ENCODE measurements around the gene STT3B. TPM values are rescaled to one million over a fixed set of nuclear protein-coding genes. Genes with fewer than 3 reads are reported as not detected.

STT3B gene
- total RNA-seq, 4 donors from 2014 or later, result 78.1 to 130 (median 94.8) TPM

DNA sequence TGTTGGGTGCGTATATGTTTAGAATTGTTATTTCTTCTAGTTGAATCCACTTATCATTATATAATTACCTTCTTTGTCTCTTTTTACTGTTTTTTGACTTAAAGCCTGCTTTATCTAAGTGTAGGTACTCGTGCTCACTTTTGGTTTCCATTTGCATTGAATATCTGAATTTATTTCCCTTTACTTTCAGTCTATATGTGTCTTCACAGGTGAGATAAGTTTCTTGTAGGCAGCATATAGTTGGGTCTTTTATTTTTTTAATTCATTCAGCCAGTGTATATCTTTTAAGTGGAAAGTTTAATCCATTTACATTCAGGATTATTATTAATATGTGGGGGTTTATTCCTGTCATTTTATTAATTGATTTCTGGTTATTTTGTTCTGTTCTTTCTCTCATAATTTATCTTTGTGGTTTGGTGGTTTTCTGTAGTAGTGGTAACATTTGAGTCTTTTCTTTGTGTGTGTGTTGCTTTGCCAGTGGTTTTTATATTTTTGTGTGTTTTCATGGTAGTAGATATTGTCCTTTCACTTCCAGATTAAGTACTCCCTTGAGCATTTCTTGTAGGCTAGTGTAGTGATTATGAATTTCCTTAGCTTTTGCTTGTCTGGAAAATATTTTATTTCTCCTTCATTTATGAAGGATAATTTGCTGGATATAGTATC lies 27.3 kb downstream of the STT3B start:
- 97 to 98% methylated on average over 2 of the region's 2 CpGs for WGBS, 2 donors
- TF ChIP-seq, protein P1, sequence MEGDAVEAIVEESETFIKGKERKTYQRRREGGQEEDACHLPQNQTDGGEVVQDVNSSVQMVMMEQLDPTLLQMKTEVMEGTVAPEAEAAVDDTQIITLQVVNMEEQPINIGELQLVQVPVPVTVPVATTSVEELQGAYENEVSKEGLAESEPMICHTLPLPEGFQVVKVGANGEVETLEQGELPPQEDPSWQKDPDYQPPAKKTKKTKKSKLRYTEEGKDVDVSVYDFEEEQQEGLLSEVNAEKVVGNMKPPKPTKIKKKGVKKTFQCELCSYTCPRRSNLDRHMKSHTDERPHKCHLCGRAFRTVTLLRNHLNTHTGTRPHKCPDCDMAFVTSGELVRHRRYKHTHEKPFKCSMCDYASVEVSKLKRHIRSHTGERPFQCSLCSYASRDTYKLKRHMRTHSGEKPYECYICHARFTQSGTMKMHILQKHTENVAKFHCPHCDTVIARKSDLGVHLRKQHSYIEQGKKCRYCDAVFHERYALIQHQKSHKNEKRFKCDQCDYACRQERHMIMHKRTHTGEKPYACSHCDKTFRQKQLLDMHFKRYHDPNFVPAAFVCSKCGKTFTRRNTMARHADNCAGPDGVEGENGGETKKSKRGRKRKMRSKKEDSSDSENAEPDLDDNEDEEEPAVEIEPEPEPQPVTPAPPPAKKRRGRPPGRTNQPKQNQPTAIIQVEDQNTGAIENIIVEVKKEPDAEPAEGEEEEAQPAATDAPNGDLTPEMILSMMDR (IDR thresholded peaks at IDR 0.05), result no peak
- TF ChIP-seq POLR2A (IDR thresholded peaks at IDR 0.05), result no peak
- TF ChIP-seq EP300 (IDR thresholded peaks at IDR 0.05), result no peak
- no peaks in the 10 kb centered on the region for H3K36me3 ChIP-seq
- H3K4me1 ChIP-seq, result peaks cover 0 to 21% (median 0%) of the 10 kb centered on the region in 4 donors
- no peaks in the 10 kb centered on the region for H3K27me3 ChIP-seq
- H3K9me3 ChIP-seq, result peaks cover 0 to 20% (median 6%) of the 10 kb centered on the region in 4 donors
- H3K27ac ChIP-seq, result no peak overlapping the region
- no peak overlapping the region for H3K4me3 ChIP-seq
- no peak for DNase-seq (ENCODE audit: low spot score in 2 of 2)

DNA sequence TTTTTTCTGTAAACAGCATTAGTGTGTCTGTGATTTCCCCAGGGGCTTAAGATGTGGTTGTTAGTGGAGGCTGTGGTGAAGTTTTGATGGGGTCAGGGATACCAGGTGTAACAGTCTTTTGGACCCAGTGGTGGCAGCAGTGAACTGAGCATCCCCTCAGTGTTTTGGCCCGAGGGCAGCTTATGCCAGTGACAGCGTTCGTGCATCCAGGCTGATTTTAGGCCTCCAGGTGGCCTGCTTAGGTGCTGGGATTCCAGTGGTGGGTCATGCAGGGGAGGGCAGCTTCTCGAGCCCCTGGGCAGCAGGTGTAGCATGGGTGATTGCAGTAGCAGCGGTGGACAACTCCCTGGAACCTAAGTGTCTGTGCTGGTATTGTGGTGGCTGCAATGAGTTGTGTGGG lies 29.2 kb downstream of the STT3B start:
- no peak for TF ChIP-seq POLR2A (IDR thresholded peaks at IDR 0.05)
- TF ChIP-seq, protein P1 (IDR thresholded peaks at IDR 0.05), result no peak
- no peak for TF ChIP-seq EP300 (IDR thresholded peaks at IDR 0.05)
- Histone ChIP-seq H3K27me3 (no peaks in the 10 kb centered on the region), H3K36me3 (no peaks in the 10 kb centered on the region), H3K4me3 (no peak overlapping the region), H3K9me3 (peaks cover 0 to 20% (median 6%) of the 10 kb centered on the region in 4 donors), H3K27ac (no peak overlapping the region), H3K4me1 (peaks cover 0 to 29% (median 4%) of the 10 kb centered on the region in 4 donors)
- DNase-seq (ENCODE audit: low spot score in 2 of 2), result no peak
- 77 to 89% methylated on average over 5 of the region's 5 CpGs for WGBS, 2 donors

DNA sequence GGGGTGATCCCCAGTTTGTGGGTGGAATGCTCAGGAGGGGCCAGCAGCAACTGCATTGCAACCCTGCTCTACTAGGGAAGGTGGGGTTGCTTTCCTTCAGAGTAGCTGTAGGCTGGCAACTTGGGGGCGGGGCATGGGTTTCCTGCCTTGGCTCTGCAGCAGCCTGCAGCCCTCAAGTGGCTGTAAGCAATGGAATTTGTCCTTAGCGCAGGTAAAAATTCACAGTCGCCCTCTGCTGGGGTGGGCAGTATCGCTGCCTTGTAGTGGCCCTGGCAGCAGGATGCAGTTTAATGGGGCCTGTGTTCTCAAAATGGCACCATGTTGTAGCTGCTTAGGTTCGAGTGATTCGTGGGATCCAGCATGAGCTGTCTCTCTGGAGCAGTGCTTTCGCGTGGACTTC lies 29.8 kb downstream of the STT3B start:
- Histone ChIP-seq H3K4me3 (no peak overlapping the region), H3K36me3 (no peaks in the 10 kb centered on the region), H3K9me3 (peaks cover 0 to 20% (median 6%) of the 10 kb centered on the region in 4 donors), H3K27ac (no peak overlapping the region), H3K4me1 (peaks cover 0 to 35% (median 5%) of the 10 kb centered on the region in 4 donors), H3K27me3 (no peaks in the 10 kb centered on the region)
- no peak for TF ChIP-seq POLR2A (IDR thresholded peaks at IDR 0.05)
- TF ChIP-seq EP300 (IDR thresholded peaks at IDR 0.05), result no peak
- TF ChIP-seq, protein P1 (IDR thresholded peaks at IDR 0.05), result no peak
- DNase-seq (ENCODE audit: low spot score in 2 of 2), result no peak
- WGBS, 2 donors, result 92 to 95% methylated on average over 8 of the region's 8 CpGs

DNA sequence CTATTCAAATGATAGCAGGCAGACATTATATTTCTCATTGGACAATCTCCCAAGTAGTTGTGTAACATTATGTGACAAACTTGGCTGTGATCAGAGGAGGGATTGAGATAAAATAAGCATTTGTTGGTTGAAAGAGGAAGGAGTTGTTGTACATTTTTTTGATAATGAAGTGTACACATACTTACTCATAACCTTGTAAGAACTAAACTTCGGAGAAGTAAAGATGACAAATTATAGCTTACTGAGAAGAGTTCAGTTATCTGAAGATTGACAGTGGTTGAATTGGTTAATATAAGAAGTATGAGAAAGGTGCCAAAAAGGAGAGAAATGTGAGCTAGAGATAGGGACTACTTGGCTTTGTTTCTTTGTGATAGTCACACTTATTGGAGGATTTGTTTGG lies 32.6 kb downstream of the STT3B start:
- Histone ChIP-seq H3K27ac (no peak overlapping the region), H3K36me3 (no peaks in the 10 kb centered on the region), H3K27me3 (no peaks in the 10 kb centered on the region), H3K9me3 (peaks cover 0 to 11% (median 3%) of the 10 kb centered on the region in 4 donors), H3K4me3 (no peak overlapping the region), H3K4me1 (peaks cover 0 to 40% (median 6%) of the 10 kb centered on the region in 4 donors)
- no peak for DNase-seq (ENCODE audit: low spot score in 2 of 2)
- 53 to 59% methylated on average over 1 of the region's 1 CpG for WGBS, 2 donors
- TF ChIP-seq POLR2A (IDR thresholded peaks at IDR 0.05) (no peak), EP300 (IDR thresholded peaks at IDR 0.05) (no peak)
- TF ChIP-seq, protein P1 (IDR thresholded peaks at IDR 0.05), result no peak

DNA sequence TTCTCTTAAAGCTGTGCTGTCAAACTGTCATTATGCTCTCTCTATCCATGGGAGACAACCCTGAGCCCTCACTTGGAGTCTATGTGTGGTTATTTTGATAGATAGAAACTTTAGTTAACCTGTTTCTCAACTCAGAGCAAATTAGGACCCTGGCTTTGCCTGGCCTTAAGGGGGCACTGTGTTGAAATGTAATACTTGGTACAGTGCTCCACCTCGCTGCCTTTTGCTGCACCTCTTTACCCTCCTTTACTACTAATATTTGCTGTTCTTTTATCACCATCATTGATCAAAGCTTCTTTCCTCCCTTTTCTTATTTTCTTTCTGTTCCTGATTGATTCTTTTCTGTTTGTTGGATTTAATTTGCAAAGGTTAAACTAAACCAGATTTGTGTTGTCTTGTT lies 34.3 kb downstream of the STT3B start:
- no peak overlapping the region for H3K4me3 ChIP-seq
- peaks cover 0 to 42% (median 6%) of the 10 kb centered on the region in 4 donors for H3K4me1 ChIP-seq
- no peaks in the 10 kb centered on the region for H3K9me3 ChIP-seq
- no peaks in the 10 kb centered on the region for H3K36me3 ChIP-seq
- TF ChIP-seq POLR2A (IDR thresholded peaks at IDR 0.05) (no peak), EP300 (IDR thresholded peaks at IDR 0.05) (no peak)
- TF ChIP-seq, protein P1 (IDR thresholded peaks at IDR 0.05), result no peak
- no peaks in the 10 kb centered on the region for H3K27me3 ChIP-seq
- 93 to 94% methylated on average over 1 of the region's 1 CpG for WGBS, 2 donors
- DNase-seq (ENCODE audit: low spot score in 2 of 2), result no peak
- H3K27ac ChIP-seq, result no peak overlapping the region
